ENCODE measurements around the gene KDM5A. TPM values are rescaled to one million over a fixed set of nuclear protein-coding genes. Genes with fewer than 3 reads are reported as not detected.

KDM5A gene
- polyA plus RNA-seq, 1 donor (not counting 4 experiments of a cell fraction or from before 2014, with no cell fraction given), result 14.5 TPM

DNA sequence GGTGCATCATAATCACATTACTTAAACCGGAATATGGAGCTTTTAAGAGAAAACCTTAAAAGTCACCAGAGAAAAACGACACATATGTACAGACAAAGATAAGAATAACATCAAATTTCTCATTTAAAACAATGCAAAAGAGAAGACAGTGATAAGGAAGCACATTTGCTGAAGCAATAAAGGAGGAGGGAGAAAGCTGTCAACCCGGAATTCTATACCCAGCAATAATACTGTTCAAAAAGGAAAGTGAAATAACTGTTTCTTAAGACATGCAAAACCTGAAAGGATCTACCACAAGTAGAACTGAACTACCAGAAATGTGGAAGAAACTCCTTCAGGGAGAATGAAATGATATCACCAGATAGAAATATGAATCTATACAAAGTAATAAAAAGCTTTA is 141.8 kb downstream of the KDM5A start:
- Histone ChIP-seq H3K4me2 (ENCODE audit: control insufficient read depth, extremely low read depth, insufficient read depth, low read depth, low read length) (no peak overlapping the region), H4K20me1 (ENCODE audit: control insufficient read depth, extremely low read depth, insufficient read depth, low read length) (no peaks in the 10 kb centered on the region), H3K27ac (ENCODE audit: control insufficient read depth, insufficient read depth, low read length) (no peak overlapping the region), H3K9me3 (ENCODE audit: control insufficient read depth, low read depth, low read length) (no peaks in the 10 kb centered on the region), H2AFZ (ENCODE audit: control insufficient read depth, low read length) (no peak overlapping the region), H3K27me3 (ENCODE audit: control insufficient read depth, extremely low read depth, insufficient read depth, low read length) (no peaks in the 10 kb centered on the region), H3K9me1 (ENCODE audit: control insufficient read depth, extremely low read depth, insufficient read depth, low read length) (no peaks in the 10 kb centered on the region), H3K4me1 (ENCODE audit: control insufficient read depth, extremely low read depth, insufficient read depth, low read length) (no peaks in the 10 kb centered on the region), H3K36me3 (ENCODE audit: control insufficient read depth in 2 of 2, extremely low read depth in 1 of 2, insufficient read depth in 2 of 2, low read length in 2 of 2) (no peaks in the 10 kb centered on the region), H3K9ac (ENCODE audit: control insufficient read depth, extremely low read depth, insufficient read depth, low read length) (no peak overlapping the region), H3K79me2 (ENCODE audit: control insufficient read depth, insufficient read depth, low read length) (no peaks in the 10 kb centered on the region), H3K4me3 (ENCODE audit: control insufficient read depth in 2 of 3, extremely low read depth in 1 of 3, insufficient read depth in 2 of 3, low read depth in 1 of 3, low read length in 3 of 3) (no peak overlapping the region)
- TF ChIP-seq, protein P1, sequence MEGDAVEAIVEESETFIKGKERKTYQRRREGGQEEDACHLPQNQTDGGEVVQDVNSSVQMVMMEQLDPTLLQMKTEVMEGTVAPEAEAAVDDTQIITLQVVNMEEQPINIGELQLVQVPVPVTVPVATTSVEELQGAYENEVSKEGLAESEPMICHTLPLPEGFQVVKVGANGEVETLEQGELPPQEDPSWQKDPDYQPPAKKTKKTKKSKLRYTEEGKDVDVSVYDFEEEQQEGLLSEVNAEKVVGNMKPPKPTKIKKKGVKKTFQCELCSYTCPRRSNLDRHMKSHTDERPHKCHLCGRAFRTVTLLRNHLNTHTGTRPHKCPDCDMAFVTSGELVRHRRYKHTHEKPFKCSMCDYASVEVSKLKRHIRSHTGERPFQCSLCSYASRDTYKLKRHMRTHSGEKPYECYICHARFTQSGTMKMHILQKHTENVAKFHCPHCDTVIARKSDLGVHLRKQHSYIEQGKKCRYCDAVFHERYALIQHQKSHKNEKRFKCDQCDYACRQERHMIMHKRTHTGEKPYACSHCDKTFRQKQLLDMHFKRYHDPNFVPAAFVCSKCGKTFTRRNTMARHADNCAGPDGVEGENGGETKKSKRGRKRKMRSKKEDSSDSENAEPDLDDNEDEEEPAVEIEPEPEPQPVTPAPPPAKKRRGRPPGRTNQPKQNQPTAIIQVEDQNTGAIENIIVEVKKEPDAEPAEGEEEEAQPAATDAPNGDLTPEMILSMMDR (optimal IDR thresholded peaks at IDR 0.05 in 1 of 3, IDR thresholded peaks at IDR 0.05 in 1 of 3, conservative IDR thresholded peaks at IDR 0.05 in 1 of 3; ENCODE audit: extremely low read depth in 1 of 3, insufficient read depth in 2 of 3, low read length in 3 of 3), result no peak
- no peak for TF ChIP-seq EZH2 (IDR thresholded peaks at IDR 0.05; ENCODE audit: low read length)
- no peak for FAIRE-seq
- no peak for DNase-seq (ENCODE audit: low read depth, low spot score)
- dilution Hi-C loops (cut with MboI; ENCODE audit: extremely low pct_ligation_motif_present, low sequenced_read_pairs), result no loop called here

DNA sequence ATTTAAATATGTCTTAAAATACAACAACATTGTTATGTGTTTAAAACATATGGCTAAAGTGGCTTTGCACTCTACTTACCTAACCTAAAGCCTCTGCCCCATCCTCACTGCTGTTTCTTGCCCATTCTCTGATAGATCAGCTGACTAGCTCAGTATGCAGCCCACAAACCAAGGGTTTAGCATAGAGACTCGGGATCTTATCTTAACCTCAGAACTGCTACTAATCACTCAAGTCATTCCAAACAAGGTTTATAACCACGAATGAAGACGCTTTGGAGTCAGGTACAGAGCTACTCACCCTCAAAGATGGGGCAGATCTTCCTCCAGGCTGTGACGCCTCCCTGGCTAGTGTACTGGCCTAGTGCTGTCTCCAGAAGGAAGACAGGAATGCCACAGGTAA is 145.7 kb downstream of the KDM5A start:
- H3K27me3 ChIP-seq (ENCODE audit: control insufficient read depth, extremely low read depth, insufficient read depth, low read length), result no peaks in the 10 kb centered on the region
- H3K9me1 ChIP-seq (ENCODE audit: control insufficient read depth, extremely low read depth, insufficient read depth, low read length), result no peaks in the 10 kb centered on the region
- no peaks in the 10 kb centered on the region for H3K36me3 ChIP-seq (ENCODE audit: control insufficient read depth in 2 of 2, extremely low read depth in 1 of 2, insufficient read depth in 2 of 2, low read length in 2 of 2)
- dilution Hi-C loops (cut with MboI; ENCODE audit: extremely low pct_ligation_motif_present, low sequenced_read_pairs), result no loop called here
- H3K9me3 ChIP-seq (ENCODE audit: control insufficient read depth, low read depth, low read length), result no peaks in the 10 kb centered on the region
- no peak overlapping the region for H3K4me2 ChIP-seq (ENCODE audit: control insufficient read depth, extremely low read depth, insufficient read depth, low read depth, low read length)
- H3K9ac ChIP-seq (ENCODE audit: control insufficient read depth, extremely low read depth, insufficient read depth, low read length), result no peak overlapping the region
- no peaks in the 10 kb centered on the region for H3K79me2 ChIP-seq (ENCODE audit: control insufficient read depth, insufficient read depth, low read length)
- TF ChIP-seq, protein P1 (optimal IDR thresholded peaks at IDR 0.05 in 1 of 3, IDR thresholded peaks at IDR 0.05 in 1 of 3, conservative IDR thresholded peaks at IDR 0.05 in 1 of 3; ENCODE audit: extremely low read depth in 1 of 3, insufficient read depth in 2 of 3, low read length in 3 of 3), result no peak
- TF ChIP-seq EZH2 (IDR thresholded peaks at IDR 0.05; ENCODE audit: low read length), result no peak
- FAIRE-seq, result no peak
- H2AFZ ChIP-seq (ENCODE audit: control insufficient read depth, low read length), result no peak overlapping the region
- no peaks in the 10 kb centered on the region for H3K4me1 ChIP-seq (ENCODE audit: control insufficient read depth, extremely low read depth, insufficient read depth, low read length)
- H3K4me3 ChIP-seq (ENCODE audit: control insufficient read depth in 2 of 3, extremely low read depth in 1 of 3, insufficient read depth in 2 of 3, low read depth in 1 of 3, low read length in 3 of 3), result no peak overlapping the region
- no peak overlapping the region for H3K27ac ChIP-seq (ENCODE audit: control insufficient read depth, insufficient read depth, low read length)
- no peaks in the 10 kb centered on the region for H4K20me1 ChIP-seq (ENCODE audit: control insufficient read depth, extremely low read depth, insufficient read depth, low read length)
- no peak for DNase-seq (ENCODE audit: low read depth, low spot score)

All from keratinocyte (primary cell).